Activated T-cell treated with anti-CD3 and anti-CD28 coated beads, Interleukin-2, amount 50 U/mL, for 72 hours (primary cell): Measurements from ENCODE around the gene ERVW-1. TPM values are rescaled to one million over a fixed set of nuclear protein-coding genes. Genes with fewer than 3 reads are reported as not detected.
A peak's percentile ranks its signal among the peaks of the same experiment; 100 is the strongest.

ENCODE experiments used
- ATAC-seq, 2 donors: fragments of 150-1000 bp; cut with Tn5 transposase; replicated peaks in 1 of 2; 2 replicates each; pipeline ENCODE4 v1.10.0; 2021; ENCODE audit warnings: moderate library complexity in 2 of 2, mild to moderate bottlenecking in 1 of 2
- DNase-seq, 2 donors: peaks; one replicate each; pipeline ENCODE4 v3.0.0; 2021 to 2022; ENCODE audit warnings: mixed read lengths in 1 of 2
- H3K27ac Mint-ChIP-seq: one replicate; pipeline ENCODE4 v1.8.0; 2022; ENCODE audit warnings: mild to moderate bottlenecking, moderate library complexity, mixed read lengths
- H3K27me3 Mint-ChIP-seq: one replicate; pipeline ENCODE4 v1.8.0; 2022; ENCODE audit warnings: low read depth, mixed read lengths
- H3K36me3 Mint-ChIP-seq, 2 donors: one replicate each; pipeline ENCODE4 v1.8.0; 2022; ENCODE audit warnings: mixed read lengths in 2 of 2, mild to moderate bottlenecking in 1 of 2; ENCODE audit not compliant: insufficient read depth in 2 of 2
- H3K4me1 Mint-ChIP-seq: one replicate; pipeline ENCODE4 v1.8.0; 2022; ENCODE audit warnings: low read depth, mixed read lengths
- H3K4me3 Mint-ChIP-seq, 2 donors: one replicate each; pipeline ENCODE4 v1.8.0; 2022; ENCODE audit warnings: mild to moderate bottlenecking in 2 of 2, mixed read lengths in 2 of 2, moderate library complexity in 2 of 2
- H3K9me3 Mint-ChIP-seq, 2 donors: one replicate each; pipeline ENCODE4 v1.8.0; 2022; ENCODE audit warnings: mixed read lengths in 2 of 2
- total RNA-seq, 2 donors: library from RNA; stranded (reverse); gene quantifications; one replicate each; pipeline ENCODE4 v1.2.3, GENCODE V29; 2022

Gene ERVW-1
- total RNA-seq, 2 donors from 2014 or later = not detected

GRCh38 chr7:92435542-92435941 is 42.2 kb downstream of the ERVW-1 start:
- no peaks in the 10 kb centered on the region for H3K27me3 Mint-ChIP-seq
- ATAC-seq = no peak
- H3K36me3 Mint-ChIP-seq = no peaks in the 10 kb centered on the region
- H3K4me1 Mint-ChIP-seq = no peaks in the 10 kb centered on the region
- H3K27ac Mint-ChIP-seq = no peak overlapping the region
- no peak for DNase-seq
- H3K4me3 Mint-ChIP-seq = no peak overlapping the region
- H3K9me3 Mint-ChIP-seq = no peaks in the 10 kb centered on the region

GRCh38 chr7:92433019-92433418 is 44.7 kb downstream of the ERVW-1 start:
- H3K27me3 Mint-ChIP-seq = peaks cover 7% of the 10 kb centered on the region
- DNase-seq (no peak), ATAC-seq (no peak)
- no peak overlapping the region for H3K4me3 Mint-ChIP-seq
- no peaks in the 10 kb centered on the region for H3K9me3 Mint-ChIP-seq
- H3K4me1 Mint-ChIP-seq = peaks cover 8% of the 10 kb centered on the region
- H3K27ac Mint-ChIP-seq = no peak overlapping the region
- no peaks in the 10 kb centered on the region for H3K36me3 Mint-ChIP-seq

GRCh38 chr7:92432299-92432946 is 45.3 kb downstream of the ERVW-1 start:
- ATAC-seq = no peak
- no peak overlapping the region for H3K27ac Mint-ChIP-seq
- no peak overlapping the region for H3K4me3 Mint-ChIP-seq
- H3K27me3 Mint-ChIP-seq = peaks cover 13% of the 10 kb centered on the region
- no peaks in the 10 kb centered on the region for H3K9me3 Mint-ChIP-seq
- no peaks in the 10 kb centered on the region for H3K36me3 Mint-ChIP-seq
- no peak for DNase-seq
- H3K4me1 Mint-ChIP-seq = peaks cover 8% of the 10 kb centered on the region

DNA sequence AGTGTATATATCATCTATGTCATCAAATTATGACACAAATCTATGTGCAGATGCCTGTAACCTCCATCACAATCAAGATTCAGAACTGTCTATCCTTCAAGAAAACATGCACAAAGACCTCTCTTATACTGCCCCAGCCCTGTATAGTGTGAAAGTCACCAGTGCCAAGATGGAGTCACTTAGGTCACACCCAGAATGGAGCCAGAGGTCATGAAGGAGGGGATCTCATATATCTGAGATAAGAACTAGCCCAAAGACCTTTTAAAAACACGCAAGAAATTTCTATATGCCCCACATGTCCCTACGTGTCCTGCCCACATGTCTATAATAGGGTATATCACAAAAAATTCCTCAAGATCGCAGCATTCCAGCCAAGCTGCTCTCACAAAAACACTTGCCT is 50.6 kb downstream of the ERVW-1 start:
- DNase-seq = no peak
- Mint-ChIP-seq H3K36me3 (no peaks in the 10 kb centered on the region), H3K27ac (no peak overlapping the region), H3K27me3 (peaks cover 44% of the 10 kb centered on the region), H3K4me3 (no peak overlapping the region), H3K9me3 (no peaks in the 10 kb centered on the region), H3K4me1 (peaks cover 29% of the 10 kb centered on the region)
- ATAC-seq = no peak

- Mint-ChIP-seq H3K36me3 (no peaks in the 10 kb centered on the region), H3K4me3 (peak overlapping the region; percentile 83 to 88)
- ATAC-seq = no peak
These were observed 52.3 kb downstream of the ERVW-1 start for GRCh38 chr7:92425311-92425947.

DNA sequence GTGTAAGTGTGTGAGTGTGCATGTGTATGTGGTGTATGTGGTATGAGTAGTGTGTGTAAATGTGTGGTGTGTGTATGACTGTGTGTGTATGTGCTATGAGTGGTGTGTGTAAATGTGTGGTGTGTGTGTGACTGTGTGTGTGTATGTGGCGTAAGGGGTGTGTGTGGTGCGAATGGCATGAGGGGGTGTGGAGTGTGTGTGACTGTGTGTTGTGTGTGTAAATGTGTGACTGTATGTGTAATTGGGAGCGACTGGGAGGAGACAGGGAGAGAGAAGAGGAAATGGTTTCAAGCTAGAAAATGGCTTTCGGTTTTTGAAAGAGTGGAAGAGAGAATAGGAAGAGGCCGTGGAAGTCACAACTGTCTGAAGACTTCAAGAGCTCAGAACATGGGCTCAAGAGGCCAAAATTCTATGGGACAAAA is 54.0 kb downstream of the ERVW-1 start:
- peaks cover 23% of the 10 kb centered on the region for H3K4me1 Mint-ChIP-seq
- no peaks in the 10 kb centered on the region for H3K36me3 Mint-ChIP-seq
- H3K27ac Mint-ChIP-seq = no peak overlapping the region
- no peaks in the 10 kb centered on the region for H3K9me3 Mint-ChIP-seq
- no peak for DNase-seq
- H3K27me3 Mint-ChIP-seq = peaks cover 37% of the 10 kb centered on the region
- peak overlapping the region; percentile 6 to 27 for H3K4me3 Mint-ChIP-seq
- ATAC-seq = peak in 1 of 2 donors; percentile 12

More at GRCh38 chr7:92425311-92425947, 52.3 kb downstream of the ERVW-1 start:
- Mint-ChIP-seq H3K9me3 (no peaks in the 10 kb centered on the region), H3K4me1 (peaks cover 29% of the 10 kb centered on the region), H3K27me3 (peaks cover 44% of the 10 kb centered on the region), H3K27ac (no peak overlapping the region)
- peak in 1 of 2 donors; percentile 20 for DNase-seq

GRCh38 chr7:92422926-92423325 is 54.8 kb downstream of the ERVW-1 start:
- Mint-ChIP-seq H3K9me3 (no peaks in the 10 kb centered on the region), H3K27ac (no peak overlapping the region), H3K27me3 (peaks cover 36% of the 10 kb centered on the region), H3K36me3 (no peaks in the 10 kb centered on the region), H3K4me3 (no peak overlapping the region), H3K4me1 (peaks cover 21% of the 10 kb centered on the region)
- DNase-seq (no peak), ATAC-seq (no peak)

GRCh38 chr7:92421676-92422435 is 55.9 kb downstream of the ERVW-1 start:
- DNase-seq (no peak), ATAC-seq (no peak)
- H3K27ac Mint-ChIP-seq = no peak overlapping the region
- peaks cover 21% of the 10 kb centered on the region for H3K4me1 Mint-ChIP-seq
- H3K9me3 Mint-ChIP-seq = no peaks in the 10 kb centered on the region
- H3K27me3 Mint-ChIP-seq = peaks cover 27% of the 10 kb centered on the region
- no peak overlapping the region for H3K4me3 Mint-ChIP-seq
- H3K36me3 Mint-ChIP-seq = no peaks in the 10 kb centered on the region

Other genes with a start within 250 kb of the ERVW-1 start
- 10 to 100 TPM; 35.4 to 44.8 TPM for gene KRIT1, start 232.0 kb downstream of the ERVW-1 start, total RNA-seq
- 10 to 100 TPM; 48.8 to 57.1 TPM for gene ANKIB1, start 232.0 kb downstream of the ERVW-1 start, total RNA-seq
- gene GATAD1, start 30.5 kb downstream of the ERVW-1 start, total RNA-seq = 10 to 100 TPM; 33.8 to 35.5 TPM
- gene PEX1, start 50.6 kb upstream of the ERVW-1 start, total RNA-seq = 10 to 100 TPM; 20.8 to 22.8 TPM
- gene RBM48, start 50.8 kb upstream of the ERVW-1 start, total RNA-seq = 10 to 100 TPM; 13.5 to 16.1 TPM
- 10 to 100 TPM; 30.3 to 35.7 TPM for gene FAM133B, start 112.4 kb upstream of the ERVW-1 start, total RNA-seq